NCI-H2171 treated with DMSO at 0.1 percent for 48 hours (cell line): Measurements from ENCODE around the gene PCGF5.

Experiments used
- DNase-seq: peaks from one replicate; lab custom pipeline; 2025; lab: John Stamatoyannopoulos, UW

Gene PCGF5

GRCh38 chr10:91328320-91328984 is 108.0 kb downstream of the PCGF5 start:
- no peak for DNase-seq
